OCI-LY1 (cell line): Measurements from ENCODE around the gene PTGR1.
A peak's percentile ranks its signal among the peaks of the same experiment; 100 is the strongest.
"Not testable (repeated sequence)": the region's sequence is repeated elsewhere in the genome, so short reads cannot be mapped to it uniquely, and the experiment has no call there.

Experiments
- H2AFZ ChIP-seq: fragments of 200-600 bp; sonication (generic), shearing (Covaris generic); 2 replicates; pipeline ENCODE4 v1.6.0; 2014; ENCODE audit warnings: antibody characterized with exemption, mild to moderate bottlenecking, low read length
- H3F3A ChIP-seq: fragments of 200-600 bp; sonication (generic), shearing (Covaris generic); 2 replicates; pipeline ENCODE4 v1.6.0; 2014; ENCODE audit warnings: mild to moderate bottlenecking, antibody characterized with exemption, low read length, moderate library complexity; ENCODE audit not compliant: insufficient read depth
- H3K27ac ChIP-seq: fragments of 200-600 bp; sonication (generic); 2 replicates; pipeline ENCODE4 v1.5.1; 2014; ENCODE audit warnings: low read length, mixed run types, mild to moderate bottlenecking, low read depth; ENCODE audit not compliant: poor library complexity, severe bottlenecking
- H3K27me3 ChIP-seq: fragments of 200-600 bp; sonication (generic); 2 replicates; pipeline ENCODE4 v1.6.0; 2014; ENCODE audit warnings: antibody characterized with exemption, mild to moderate bottlenecking, low read length, moderate library complexity; ENCODE audit not compliant: insufficient read depth
- H3K36me3 ChIP-seq: fragments of 200-600 bp; sonication (generic); 2 replicates; pipeline ENCODE4 v1.6.1; 2014; ENCODE audit warnings: mild to moderate bottlenecking, antibody characterized with exemption, low read length, moderate library complexity, mixed read lengths; ENCODE audit not compliant: insufficient read depth
- H3K4me1 ChIP-seq: fragments of 200-600 bp; sonication (generic); 2 replicates; pipeline ENCODE4 v1.5.1; 2014; ENCODE audit warnings: mild to moderate bottlenecking, low read length, moderate library complexity; ENCODE audit not compliant: insufficient read depth, severe bottlenecking
- H3K4me2 ChIP-seq: fragments of 200-600 bp; sonication (generic), shearing (Covaris generic); 2 replicates; pipeline ENCODE4 v1.6.1; 2014; ENCODE audit warnings: low read length
- H3K4me3 ChIP-seq: fragments of 200-600 bp; sonication (generic); 2 replicates; pipeline ENCODE4 v1.5.1; 2014; ENCODE audit warnings: low read length, low read depth, mild to moderate bottlenecking, mixed read lengths; ENCODE audit not compliant: poor library complexity, severe bottlenecking
- H3K79me2 ChIP-seq: fragments of 200-600 bp; shearing (Covaris generic); 2 replicates; pipeline ENCODE4 v1.6.1; 2016; ENCODE audit warnings: mixed run types, low read length, mixed read lengths; ENCODE audit not compliant: insufficient read depth
- H3K9ac ChIP-seq: fragments of 200-600 bp; sonication (generic), shearing (Covaris generic); 2 replicates; pipeline ENCODE4 v1.6.1; 2014; ENCODE audit warnings: mild to moderate bottlenecking, low read length, mixed read lengths
- H3K9me2 ChIP-seq: fragments of 200-600 bp; sonication (generic), shearing (Covaris generic); 2 replicates; pipeline ENCODE4 v1.6.1; 2014; ENCODE audit warnings: low read depth, mild to moderate bottlenecking, low read length, mixed read lengths
- H3K9me3 ChIP-seq: fragments of 200-600 bp; shearing (Covaris generic); 2 replicates; pipeline ENCODE4 v1.6.1; 2014; ENCODE audit warnings: low read length, mixed read lengths
- H4K20me1 ChIP-seq: fragments of 200-600 bp; sonication (generic), shearing (Covaris generic); 2 replicates; pipeline ENCODE4 v1.6.0; 2016; ENCODE audit warnings: mild to moderate bottlenecking, low read length; ENCODE audit not compliant: insufficient read depth
- CTCF ChIP-seq: fragments of 200-600 bp; sonication (generic), shearing (Covaris generic); IDR thresholded peaks from 2 replicates; pipeline ENCODE4 v1.5.1; 2017; ENCODE audit warnings: mild to moderate bottlenecking, antibody characterized with exemption, low read length, moderate library complexity, mixed read lengths
- EZH2 ChIP-seq: fragments of 200-600 bp; sonication (generic), shearing (Covaris generic); IDR thresholded peaks from 2 replicates; pipeline ENCODE4 v1.8.0; 2017; ENCODE audit warnings: borderline replicate concordance, mixed run types, mild to moderate bottlenecking, antibody characterized with exemption, low read length, moderate library complexity, mixed read lengths

PTGR1 gene

GRCh38 chr9:111627260-111627963, 28.0 kb upstream of the PTGR1 start:
- TF ChIP-seq EZH2, result no peak
- TF ChIP-seq CTCF, result no peak
- no peak overlapping the region for H3K27ac ChIP-seq
- H3K9ac ChIP-seq, result no peak overlapping the region
- no peak overlapping the region for H2AFZ ChIP-seq
- H3K9me3 ChIP-seq, result no peaks in the 10 kb centered on the region
- H4K20me1 ChIP-seq, result no peaks in the 10 kb centered on the region
- H3K27me3 ChIP-seq, result no peaks in the 10 kb centered on the region
- H3K36me3 ChIP-seq, result no peaks in the 10 kb centered on the region
- no peak overlapping the region for H3K4me3 ChIP-seq
- no peak overlapping the region for H3K4me2 ChIP-seq
- peaks cover 8% of the 10 kb centered on the region for H3K79me2 ChIP-seq
- H3K9me2 ChIP-seq, result no peaks in the 10 kb centered on the region
- no peaks in the 10 kb centered on the region for H3F3A ChIP-seq
- peaks cover 12% of the 10 kb centered on the region for H3K4me1 ChIP-seq

GRCh38 chr9:111622626-111623025, 23.2 kb upstream of the PTGR1 start:
- H3F3A ChIP-seq, result no peaks in the 10 kb centered on the region
- no peak overlapping the region for H3K9ac ChIP-seq
- H3K4me3 ChIP-seq, result no peak overlapping the region
- H3K36me3 ChIP-seq, result no peaks in the 10 kb centered on the region
- no peaks in the 10 kb centered on the region for H3K9me3 ChIP-seq
- no peak overlapping the region for H2AFZ ChIP-seq
- H3K27me3 ChIP-seq, result no peaks in the 10 kb centered on the region
- H4K20me1 ChIP-seq, result no peaks in the 10 kb centered on the region
- H3K4me2 ChIP-seq, result no peak overlapping the region
- no peaks in the 10 kb centered on the region for H3K79me2 ChIP-seq
- no peaks in the 10 kb centered on the region for H3K9me2 ChIP-seq
- TF ChIP-seq EZH2 (no peak), CTCF (no peak)
- no peak overlapping the region for H3K27ac ChIP-seq
- no peaks in the 10 kb centered on the region for H3K4me1 ChIP-seq

GRCh38 chr9:111621895-111622480, 22.5 kb upstream of the PTGR1 start:
- Histone ChIP-seq H3K36me3 (no peaks in the 10 kb centered on the region), H3K27ac (no peak overlapping the region), H3K9me3 (no peaks in the 10 kb centered on the region), H3K4me3 (no peak overlapping the region), H3K4me2 (no peak overlapping the region), H3F3A (no peaks in the 10 kb centered on the region), H3K4me1 (no peaks in the 10 kb centered on the region), H3K27me3 (no peaks in the 10 kb centered on the region), H4K20me1 (no peaks in the 10 kb centered on the region), H2AFZ (no peak overlapping the region), H3K79me2 (no peaks in the 10 kb centered on the region), H3K9ac (no peak overlapping the region), H3K9me2 (no peaks in the 10 kb centered on the region)
- TF ChIP-seq CTCF (peak; percentile 55), EZH2 (no peak)

- H4K20me1 ChIP-seq, H3K4me2 ChIP-seq, H2AFZ ChIP-seq, H3K9ac ChIP-seq, H3K79me2 ChIP-seq, H3K4me1 ChIP-seq, H3K9me3 ChIP-seq, H3K4me3 ChIP-seq, H3K9me2 ChIP-seq, H3F3A ChIP-seq, H3K27me3 ChIP-seq, H3K27ac ChIP-seq, H3K36me3 ChIP-seq: not testable (repeated sequence)
Measured at GRCh38 chr9:111617349-111617748, 17.9 kb upstream of the PTGR1 start.
